PFSK-1 (cell line): ENCODE measurements around the gene LIPK.

Experiments used
- FOXP2 ChIP-seq: optimal IDR thresholded peaks from 2 replicates; pipeline ENCODE3; 2011; ENCODE audit warnings: borderline replicate concordance, control low read depth, inconsistent platforms; ENCODE audit not compliant: insufficient read depth; ENCODE audit errors: extremely low read length, extremely low read depth
- POLR2AphosphoS5 ChIP-seq: IDR thresholded peaks from 2 replicates; pipeline ENCODE4 v1.6.1; 2012; ENCODE audit warnings: low read depth, mild to moderate bottlenecking, control low read depth, low read length, moderate library complexity
- REST ChIP-seq, 2 experiments: IDR thresholded peaks; 2 replicates each; pipeline versions ENCODE4 v1.6.1 to v1.8.0; 2011 to 2012; ENCODE audit warnings: low read depth in 2 of 2, low read length in 2 of 2, control low read depth in 1 of 2, inconsistent platforms in 1 of 2, mild to moderate bottlenecking in 1 of 2, moderate library complexity in 1 of 2; ENCODE audit not compliant: insufficient read depth in 1 of 2
- SIN3A ChIP-seq: IDR thresholded peaks from 2 replicates; pipeline ENCODE4 v1.6.1; 2012; ENCODE audit warnings: mild to moderate bottlenecking, low read length, moderate library complexity, borderline replicate concordance; ENCODE audit not compliant: insufficient read depth
- TAF1 ChIP-seq: IDR thresholded peaks from 2 replicates; pipeline ENCODE4 v1.6.1; 2012; ENCODE audit warnings: low read length, control low read depth, borderline replicate concordance; ENCODE audit not compliant: insufficient read depth

Gene LIPK

GRCh38 chr10:88756660-88757059, 50.6 kb downstream of the LIPK start:
- TF ChIP-seq REST (IDR thresholded peaks at IDR 0.05; ENCODE audit: insufficient read depth in 1 of 2, low read depth in 2 of 2, low read length in 2 of 2) (no peak), TAF1 (no peak), FOXP2 (no peak), POLR2AphosphoS5 (no peak), SIN3A (no peak)

- TF ChIP-seq TAF1 (no peak), SIN3A (no peak), FOXP2 (no peak), REST (IDR thresholded peaks at IDR 0.05; ENCODE audit: insufficient read depth in 1 of 2, low read depth in 2 of 2, low read length in 2 of 2) (no peak), POLR2AphosphoS5 (no peak)
Observed at GRCh38 chr10:88759366-88760101, 53.5 kb downstream of the LIPK start, which contains the start of gene LIPN. Gene LIPN, plus strand, starts transcription at chr10:88760020. Its CDS starts 1,386 bp downstream, at chr10:88761406.

GRCh38 chr10:88762906-88763305, 56.9 kb downstream of the LIPK start:
- TF ChIP-seq POLR2AphosphoS5, result no peak
- no peak for TF ChIP-seq SIN3A
- TF ChIP-seq FOXP2, result no peak
- no peak for TF ChIP-seq REST (IDR thresholded peaks at IDR 0.05; ENCODE audit: insufficient read depth in 1 of 2, low read depth in 2 of 2, low read length in 2 of 2)

GRCh38 chr10:88763441-88763840, 57.4 kb downstream of the LIPK start:
- TF ChIP-seq SIN3A (no peak), TAF1 (no peak), POLR2AphosphoS5 (no peak), FOXP2 (no peak), REST (IDR thresholded peaks at IDR 0.05; ENCODE audit: insufficient read depth in 1 of 2, low read depth in 2 of 2, low read length in 2 of 2) (no peak)

GRCh38 chr10:88764110-88764509, 58.1 kb downstream of the LIPK start:
- TF ChIP-seq TAF1 (no peak), REST (IDR thresholded peaks at IDR 0.05; ENCODE audit: insufficient read depth in 1 of 2, low read depth in 2 of 2, low read length in 2 of 2) (no peak), SIN3A (no peak), FOXP2 (no peak), POLR2AphosphoS5 (no peak)
